HepG2 (cell line): ENCODE data around the gene BPIFB6. TPM values are rescaled to one million over a fixed set of nuclear protein-coding genes. Genes with fewer than 3 reads are reported as not detected.
A peak's percentile ranks its signal among the peaks of the same experiment; 100 is the strongest.

Experiments used
- ASH2L ChIP-seq: fragments of 300-600, 200-600 bp; sonication (generic); IDR thresholded peaks from 2 replicates; pipeline ENCODE4 v1.7.0; 2017; ENCODE audit warnings: low read depth, mild to moderate bottlenecking, moderate library complexity, mixed read lengths, low read length; ENCODE audit not compliant: insufficient read length
- ATAD3A ChIP-seq: sonication (generic); formaldehyde crosslinking; IDR thresholded peaks from 2 replicates; pipeline ENCODE4 v1.4.0; 2020; ENCODE audit warnings: missing genetic modification reagents
- GABPB1 ChIP-seq: IDR thresholded peaks from 2 replicates; pipeline ENCODE4 v1.6.1; 2016; ENCODE audit warnings: mild to moderate bottlenecking, missing genetic modification reagents, moderate library complexity, missing compliant biosample characterization
- HNRNPH1 ChIP-seq: fragments of 200-400 bp; formaldehyde crosslinking; optimal IDR thresholded peaks from 2 replicates; pipeline ENCODE3; 2017; ENCODE audit warnings: mild to moderate bottlenecking, low read depth, low read length
- MED13 ChIP-seq: sonication (generic); formaldehyde crosslinking; IDR thresholded peaks from 2 replicates; pipeline ENCODE4 v1.5.0; 2020; ENCODE audit warnings: missing genetic modification reagents
- MLX ChIP-seq: IDR thresholded peaks from 2 replicates; pipeline ENCODE4 v1.6.1; 2016
- NFIB ChIP-seq: sonication (generic); formaldehyde crosslinking; IDR thresholded peaks from 2 replicates; pipeline ENCODE4 v1.9.0; 2021; ENCODE audit warnings: missing genetic modification reagents, mild to moderate bottlenecking, borderline replicate concordance
- RFX1 ChIP-seq: fragments of 450-650 bp; IDR thresholded peaks from 2 replicates; pipeline ENCODE4 v1.6.1; 2017
- SMARCC2 ChIP-seq: fragments of 450-650 bp; IDR thresholded peaks from 2 replicates; pipeline ENCODE4 v1.6.1; 2017; ENCODE audit warnings: antibody characterized with exemption, mild to moderate bottlenecking
- SP5 ChIP-seq: IDR thresholded peaks from 2 replicates; pipeline ENCODE4 v1.6.1; 2016; ENCODE audit warnings: low read depth, borderline replicate concordance
- TARDBP ChIP-seq: sonication (generic); formaldehyde crosslinking; IDR thresholded peaks from 2 replicates; pipeline ENCODE4 v1.8.0; 2022; ENCODE audit warnings: mild to moderate bottlenecking, missing genetic modification reagents
- ZNF18 ChIP-seq: sonication (generic); formaldehyde crosslinking; IDR thresholded peaks from 2 replicates; pipeline ENCODE4 v1.8.0; 2022; ENCODE audit warnings: mild to moderate bottlenecking, missing genetic modification reagents; ENCODE audit not compliant: insufficient replicate concordance
- ZNF207 ChIP-seq: fragments of 450-650 bp; IDR thresholded peaks from 2 replicates; pipeline ENCODE4 v1.6.1; 2016; ENCODE audit warnings: antibody characterized with exemption, borderline replicate concordance
- ZNF451 ChIP-seq: sonication (generic); formaldehyde crosslinking; IDR thresholded peaks from 2 replicates; pipeline ENCODE4 v1.5.0; 2020; ENCODE audit warnings: mild to moderate bottlenecking, missing genetic modification reagents
- ZNF564 ChIP-seq: sonication (generic); formaldehyde crosslinking; IDR thresholded peaks from 2 replicates; pipeline ENCODE4 v1.8.1; 2023; ENCODE audit warnings: mild to moderate bottlenecking, missing genetic modification reagents
- ZNF629 ChIP-seq: sonication (generic); formaldehyde crosslinking; conservative IDR thresholded peaks from 2 replicates; pipeline ENCODE4 v1.5.0; 2020; ENCODE audit warnings: missing genetic modification reagents
- ZNF75D ChIP-seq: sonication (generic); formaldehyde crosslinking; IDR thresholded peaks from 2 replicates; pipeline ENCODE4 v1.8.1; 2023; ENCODE audit warnings: missing genetic modification reagents, mild to moderate bottlenecking, borderline replicate concordance
- polyA plus RNA-seq, 8 experiments: library from polyadenylated mRNA; depleted of rRNA in 3 of 8; stranded (reverse) in 7 of 8; unstranded in 1 of 8; fragments of >200 nt; fragmentation: Illumina TruSeq in 4 of 8; extraction: Trizol in 4 of 8; gene quantifications; 2 replicates each; pipeline versions ENCODE4 v1.2.1 to v1.2.3, GENCODE V29; 2011 to 2016; ENCODE audit warnings: low read depth in 4 of 8, missing spikeins in 1 of 8, mixed read lengths in 1 of 8; ENCODE audit not compliant: insufficient read depth in 1 of 8
- total RNA-seq, 5 experiments: library from RNA; depleted of rRNA; stranded (reverse); fragments of >200 nt; fragmentation: Illumina TruSeq; extraction: Trizol; gene quantifications; 2 replicates each; pipeline ENCODE4 v1.2.3, GENCODE V29; 2016; ENCODE audit warnings: low read depth in 1 of 5
- TF ChIP-seq, protein P1 (sequence below): sonication (generic); formaldehyde crosslinking; conservative IDR thresholded peaks from 2 replicates; pipeline ENCODE4 v1.4.0; 2020; ENCODE audit warnings: missing genetic modification reagents
- TF ChIP-seq, protein P2 (sequence below): sonication (generic); formaldehyde crosslinking; IDR thresholded peaks from 2 replicates; pipeline ENCODE4 v1.8.0; 2022; ENCODE audit warnings: mild to moderate bottlenecking, missing genetic modification reagents
- TF ChIP-seq, protein P3 (sequence below): sonication (generic); formaldehyde crosslinking; IDR thresholded peaks from 2 replicates; pipeline ENCODE4 v1.8.0; 2022; ENCODE audit warnings: missing genetic modification reagents, mild to moderate bottlenecking, borderline replicate concordance
- TF ChIP-seq, protein P4 (sequence below): sonication (generic); formaldehyde crosslinking; conservative IDR thresholded peaks from 2 replicates; pipeline ENCODE4 v1.5.0; 2020; ENCODE audit warnings: missing genetic modification reagents
- TF ChIP-seq, protein P5 (sequence below): IDR thresholded peaks from 2 replicates; pipeline ENCODE4 v1.6.1; 2016; ENCODE audit warnings: mild to moderate bottlenecking, missing biosample characterization, missing genetic modification reagents

BPIFB6 gene
- total and polyA plus RNA-seq, 2 of the 13 experiments (the other 11 are each of a cell fraction or from before 2014, with no cell fraction given) = 0.13 to 1.7 TPM

DNA sequence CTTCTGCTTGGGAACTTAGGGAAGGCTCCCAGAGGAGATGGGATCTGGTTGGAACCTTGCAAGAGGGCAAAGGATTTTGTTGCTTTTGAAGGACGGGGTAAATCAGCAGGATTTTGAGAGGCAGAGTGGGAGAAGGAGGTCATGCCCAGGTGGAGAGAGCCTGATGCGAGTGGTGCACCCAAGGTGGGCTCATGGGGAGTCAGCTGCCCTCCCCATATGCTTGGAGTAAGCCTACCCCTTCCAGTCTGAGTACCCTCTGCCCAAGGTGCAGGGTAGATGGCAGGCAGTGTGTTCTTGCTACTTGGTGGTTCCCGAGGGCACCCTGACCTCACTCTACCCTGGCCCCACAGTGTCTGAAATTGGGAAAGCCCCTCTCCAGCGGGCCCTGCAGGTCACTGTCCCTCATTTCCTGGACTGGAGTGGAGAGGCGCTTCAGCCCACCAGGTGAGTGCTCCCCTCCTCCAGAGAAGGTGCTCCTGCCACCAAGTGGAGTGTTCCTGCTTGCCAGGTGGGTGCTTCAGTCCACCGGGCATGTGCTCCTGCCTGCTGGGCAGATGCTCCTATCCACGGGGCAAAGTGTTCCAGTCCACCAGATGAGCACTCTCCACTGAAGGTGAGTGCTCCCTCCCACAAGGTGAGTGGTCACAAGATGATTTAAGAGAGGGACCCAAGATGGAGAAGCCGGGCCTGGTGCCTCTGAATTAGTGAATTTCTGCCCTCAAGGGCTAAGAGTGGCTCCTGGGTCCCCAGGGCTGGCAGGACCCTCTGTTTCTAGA is 20.6 kb upstream of the BPIFB6 start (continued):
- TF ChIP-seq ZNF18 (CRISPR knock-in tag) (no peak), ZNF75D (CRISPR knock-in tag) (no peak), SP5 (CRISPR knock-in tag) (no peak), RFX1 (no peak), HNRNPH1 (no peak), GABPB1 (no peak), ATAD3A (no peak), TARDBP (CRISPR knock-in tag) (no peak; the same call in 1 of the 2 replicates), MLX (no peak), SMARCC2 (no peak), ASH2L (no peak), ZNF451 (CRISPR knock-in tag) (no peak), ZNF564 (no peak), ZNF629 (no peak), ZNF207 (no peak), NFIB (CRISPR knock-in tag) (no peak), MED13 (CRISPR knock-in tag) (no peak)
- TF ChIP-seq, protein P1, sequence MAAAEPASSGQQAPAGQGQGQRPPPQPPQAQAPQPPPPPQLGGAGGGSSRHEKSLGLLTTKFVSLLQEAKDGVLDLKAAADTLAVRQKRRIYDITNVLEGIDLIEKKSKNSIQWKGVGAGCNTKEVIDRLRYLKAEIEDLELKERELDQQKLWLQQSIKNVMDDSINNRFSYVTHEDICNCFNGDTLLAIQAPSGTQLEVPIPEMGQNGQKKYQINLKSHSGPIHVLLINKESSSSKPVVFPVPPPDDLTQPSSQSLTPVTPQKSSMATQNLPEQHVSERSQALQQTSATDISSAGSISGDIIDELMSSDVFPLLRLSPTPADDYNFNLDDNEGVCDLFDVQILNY (CRISPR knock-in tag) = no peak
- TF ChIP-seq, protein P2, sequence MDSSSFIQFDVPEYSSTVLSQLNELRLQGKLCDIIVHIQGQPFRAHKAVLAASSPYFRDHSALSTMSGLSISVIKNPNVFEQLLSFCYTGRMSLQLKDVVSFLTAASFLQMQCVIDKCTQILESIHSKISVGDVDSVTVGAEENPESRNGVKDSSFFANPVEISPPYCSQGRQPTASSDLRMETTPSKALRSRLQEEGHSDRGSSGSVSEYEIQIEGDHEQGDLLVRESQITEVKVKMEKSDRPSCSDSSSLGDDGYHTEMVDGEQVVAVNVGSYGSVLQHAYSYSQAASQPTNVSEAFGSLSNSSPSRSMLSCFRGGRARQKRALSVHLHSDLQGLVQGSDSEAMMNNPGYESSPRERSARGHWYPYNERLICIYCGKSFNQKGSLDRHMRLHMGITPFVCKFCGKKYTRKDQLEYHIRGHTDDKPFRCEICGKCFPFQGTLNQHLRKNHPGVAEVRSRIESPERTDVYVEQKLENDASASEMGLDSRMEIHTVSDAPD = no peak
- TF ChIP-seq, protein P3, sequence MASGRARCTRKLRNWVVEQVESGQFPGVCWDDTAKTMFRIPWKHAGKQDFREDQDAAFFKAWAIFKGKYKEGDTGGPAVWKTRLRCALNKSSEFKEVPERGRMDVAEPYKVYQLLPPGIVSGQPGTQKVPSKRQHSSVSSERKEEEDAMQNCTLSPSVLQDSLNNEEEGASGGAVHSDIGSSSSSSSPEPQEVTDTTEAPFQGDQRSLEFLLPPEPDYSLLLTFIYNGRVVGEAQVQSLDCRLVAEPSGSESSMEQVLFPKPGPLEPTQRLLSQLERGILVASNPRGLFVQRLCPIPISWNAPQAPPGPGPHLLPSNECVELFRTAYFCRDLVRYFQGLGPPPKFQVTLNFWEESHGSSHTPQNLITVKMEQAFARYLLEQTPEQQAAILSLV (CRISPR knock-in tag) = no peak
- TF ChIP-seq, protein P4, sequence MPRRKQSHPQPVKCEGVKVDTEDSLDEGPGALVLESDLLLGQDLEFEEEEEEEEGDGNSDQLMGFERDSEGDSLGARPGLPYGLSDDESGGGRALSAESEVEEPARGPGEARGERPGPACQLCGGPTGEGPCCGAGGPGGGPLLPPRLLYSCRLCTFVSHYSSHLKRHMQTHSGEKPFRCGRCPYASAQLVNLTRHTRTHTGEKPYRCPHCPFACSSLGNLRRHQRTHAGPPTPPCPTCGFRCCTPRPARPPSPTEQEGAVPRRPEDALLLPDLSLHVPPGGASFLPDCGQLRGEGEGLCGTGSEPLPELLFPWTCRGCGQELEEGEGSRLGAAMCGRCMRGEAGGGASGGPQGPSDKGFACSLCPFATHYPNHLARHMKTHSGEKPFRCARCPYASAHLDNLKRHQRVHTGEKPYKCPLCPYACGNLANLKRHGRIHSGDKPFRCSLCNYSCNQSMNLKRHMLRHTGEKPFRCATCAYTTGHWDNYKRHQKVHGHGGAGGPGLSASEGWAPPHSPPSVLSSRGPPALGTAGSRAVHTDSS (CRISPR knock-in tag) = 0 out of 2 replicates have a peak, but pooled peaks have one; percentile 57
- TF ChIP-seq, protein P5, sequence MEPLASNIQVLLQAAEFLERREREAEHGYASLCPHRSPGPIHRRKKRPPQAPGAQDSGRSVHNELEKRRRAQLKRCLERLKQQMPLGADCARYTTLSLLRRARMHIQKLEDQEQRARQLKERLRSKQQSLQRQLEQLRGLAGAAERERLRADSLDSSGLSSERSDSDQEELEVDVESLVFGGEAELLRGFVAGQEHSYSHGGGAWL (CRISPR knock-in tag) = 0 out of 2 replicates have a peak, but pooled peaks have one; percentile 8
